Neural progenitor cell (in vitro differentiated cells): Measurements from ENCODE around the gene SMURF1. TPM values are rescaled to one million over a fixed set of nuclear protein-coding genes. Genes with fewer than 3 reads are reported as not detected.

Experiments used
- DNase-seq: peaks from one replicate; pipeline ENCODE4 v3.0.0-alpha.2; 2016; ENCODE audit warnings: low spot score
- H2AFZ ChIP-seq: fragments of 200-600 bp; sonication (generic); replicated peaks from 2 replicates; pipeline ENCODE4 v1.6.1; 2016; ENCODE audit warnings: antibody characterized with exemption
- H3F3A ChIP-seq: fragments of 200-600 bp; sonication (generic); 2 replicates; pipeline ENCODE4 v1.6.1; 2016; ENCODE audit warnings: antibody characterized with exemption, low read depth
- H3K27ac ChIP-seq: fragments of 200-600 bp; sonication (generic); 2 replicates; pipeline ENCODE4 v1.5.1; 2016; ENCODE audit warnings: mild to moderate bottlenecking
- H3K27me3 ChIP-seq: fragments of 200-600 bp; sonication (generic); 2 replicates; pipeline ENCODE4 v1.6.1; 2016; ENCODE audit warnings: mild to moderate bottlenecking, moderate library complexity
- H3K36me3 ChIP-seq: fragments of 200-600 bp; sonication (generic); 2 replicates; pipeline ENCODE4 v1.5.1; 2016
- H3K4me1 ChIP-seq: fragments of 200-600 bp; sonication (generic); 2 replicates; pipeline ENCODE4 v1.6.1; 2016; ENCODE audit warnings: mixed run types
- H3K4me2 ChIP-seq: fragments of 200-600 bp; sonication (generic); 2 replicates; pipeline ENCODE4 v1.6.1; 2016
- H3K4me3 ChIP-seq: fragments of 200-600 bp; sonication (generic); 2 replicates; pipeline ENCODE4 v1.5.1; 2016
- H3K79me2 ChIP-seq: fragments of 200-600 bp; sonication (generic); 2 replicates; pipeline ENCODE4 v1.6.1; 2016; ENCODE audit warnings: low read depth
- H3K9ac ChIP-seq: fragments of 200-600 bp; sonication (generic); 2 replicates; pipeline ENCODE4 v1.6.1; 2016
- H3K9me3 ChIP-seq: fragments of 200-600 bp; sonication (generic); 2 replicates; pipeline ENCODE4 v1.5.1; 2016; ENCODE audit warnings: low read depth
- H4K20me1 ChIP-seq: fragments of 200-600 bp; sonication (generic); 2 replicates; pipeline ENCODE4 v1.6.1; 2016; ENCODE audit warnings: low read depth
- H3K27ac Mint-ChIP-seq: 3 replicates; pipeline ENCODE4 v1.8.0; 2021; ENCODE audit warnings: mixed read lengths
- H3K27me3 Mint-ChIP-seq: 2 replicates; pipeline ENCODE4 v1.8.0; 2022; ENCODE audit warnings: low read depth, mild to moderate bottlenecking, inconsistent platforms, moderate library complexity, mixed read lengths; ENCODE audit not compliant: insufficient read depth
- H3K36me3 Mint-ChIP-seq: 3 replicates; pipeline ENCODE4 v1.8.0; 2021; ENCODE audit warnings: mixed read lengths
- H3K4me1 Mint-ChIP-seq: 3 replicates; pipeline ENCODE4 v1.8.0; 2021; ENCODE audit warnings: mixed read lengths
- H3K4me3 Mint-ChIP-seq: 3 replicates; pipeline ENCODE4 v1.8.0; 2021; ENCODE audit warnings: mild to moderate bottlenecking, moderate library complexity, mixed read lengths
- H3K9me3 Mint-ChIP-seq: 3 replicates; pipeline ENCODE4 v1.8.0; 2020; ENCODE audit warnings: mixed read lengths
- EZH2 ChIP-seq: fragments of 200-600 bp; sonication (generic); IDR thresholded peaks from 2 replicates; pipeline ENCODE4 v1.6.1; 2017; ENCODE audit warnings: antibody characterized with exemption, mild to moderate bottlenecking, moderate library complexity
- EZH2phosphoT487 ChIP-seq: fragments of 200-600 bp; sonication (generic); IDR thresholded peaks from 2 replicates; pipeline ENCODE4 v1.6.1; 2017; ENCODE audit warnings: antibody characterized with exemption
- total RNA-seq: library from RNA; depleted of rRNA; stranded (reverse); fragments of >200 nt; gene quantifications from 2 replicates; pipeline ENCODE4 v1.2.3, GENCODE V29; 2015; ENCODE audit warnings: low replicate concordance
- TF ChIP-seq, protein P1 (sequence below): fragments of 200-600 bp; sonication (generic); IDR thresholded peaks from 2 replicates; pipeline ENCODE4 v1.5.1; 2017; ENCODE audit warnings: antibody characterized with exemption, mild to moderate bottlenecking

Gene SMURF1
- total RNA-seq, 1 donor from 2014 or later, result 31.0 TPM

DNA sequence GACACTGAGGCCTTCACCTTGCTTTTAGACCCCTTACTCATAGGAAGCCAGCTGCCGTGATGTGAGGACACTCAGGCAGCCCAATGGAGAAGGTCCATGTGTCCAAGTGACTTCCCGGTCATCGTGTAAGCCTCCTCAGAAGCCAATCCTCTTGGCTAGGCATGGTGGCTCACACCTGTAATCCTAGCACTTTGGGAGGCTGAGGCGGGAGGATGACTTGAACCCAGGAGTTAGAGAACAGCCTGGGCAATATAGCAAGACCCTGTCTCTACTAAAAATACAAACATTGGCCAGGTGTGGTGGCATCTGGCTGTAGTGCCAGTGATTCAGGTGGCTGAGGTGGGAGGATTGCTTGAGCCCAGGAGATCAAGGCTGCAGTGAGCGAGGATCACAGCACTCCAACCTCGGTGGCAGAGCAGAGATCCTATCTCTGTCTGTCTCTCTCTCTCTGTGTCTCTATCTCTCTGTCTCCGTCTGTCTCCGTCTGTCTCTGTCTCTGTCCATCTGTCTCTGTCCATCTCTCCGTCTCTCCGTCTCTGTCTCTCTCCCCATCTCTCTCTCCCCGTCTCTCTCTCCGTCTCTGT lies 36.3 kb upstream of the SMURF1 start:
- no peak overlapping the region for H3K27ac ChIP-seq
- Mint-ChIP-seq H3K4me1 (no peaks in the 10 kb centered on the region), H3K27me3 (peaks cover 6% of the 10 kb centered on the region), H3K4me3 (no peak overlapping the region), H3K27ac (no peak overlapping the region), H3K9me3 (no peaks in the 10 kb centered on the region), H3K36me3 (no peaks in the 10 kb centered on the region)
- no peaks in the 10 kb centered on the region for H3K4me1 ChIP-seq
- no peak overlapping the region for H3K4me2 ChIP-seq
- H3K27me3 ChIP-seq, result no peaks in the 10 kb centered on the region
- no peak overlapping the region for H2AFZ ChIP-seq
- no peaks in the 10 kb centered on the region for H3K9me3 ChIP-seq
- H3K9ac ChIP-seq, result no peak overlapping the region
- H3K36me3 ChIP-seq, result no peaks in the 10 kb centered on the region
- no peaks in the 10 kb centered on the region for H4K20me1 ChIP-seq
- H3K4me3 ChIP-seq, result no peak overlapping the region
- H3F3A ChIP-seq, result no peaks in the 10 kb centered on the region
- TF ChIP-seq, protein P1, sequence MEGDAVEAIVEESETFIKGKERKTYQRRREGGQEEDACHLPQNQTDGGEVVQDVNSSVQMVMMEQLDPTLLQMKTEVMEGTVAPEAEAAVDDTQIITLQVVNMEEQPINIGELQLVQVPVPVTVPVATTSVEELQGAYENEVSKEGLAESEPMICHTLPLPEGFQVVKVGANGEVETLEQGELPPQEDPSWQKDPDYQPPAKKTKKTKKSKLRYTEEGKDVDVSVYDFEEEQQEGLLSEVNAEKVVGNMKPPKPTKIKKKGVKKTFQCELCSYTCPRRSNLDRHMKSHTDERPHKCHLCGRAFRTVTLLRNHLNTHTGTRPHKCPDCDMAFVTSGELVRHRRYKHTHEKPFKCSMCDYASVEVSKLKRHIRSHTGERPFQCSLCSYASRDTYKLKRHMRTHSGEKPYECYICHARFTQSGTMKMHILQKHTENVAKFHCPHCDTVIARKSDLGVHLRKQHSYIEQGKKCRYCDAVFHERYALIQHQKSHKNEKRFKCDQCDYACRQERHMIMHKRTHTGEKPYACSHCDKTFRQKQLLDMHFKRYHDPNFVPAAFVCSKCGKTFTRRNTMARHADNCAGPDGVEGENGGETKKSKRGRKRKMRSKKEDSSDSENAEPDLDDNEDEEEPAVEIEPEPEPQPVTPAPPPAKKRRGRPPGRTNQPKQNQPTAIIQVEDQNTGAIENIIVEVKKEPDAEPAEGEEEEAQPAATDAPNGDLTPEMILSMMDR, result no peak
- no peak for TF ChIP-seq EZH2
- TF ChIP-seq EZH2phosphoT487, result no peak
- DNase-seq, result no peak
- no peaks in the 10 kb centered on the region for H3K79me2 ChIP-seq

DNA sequence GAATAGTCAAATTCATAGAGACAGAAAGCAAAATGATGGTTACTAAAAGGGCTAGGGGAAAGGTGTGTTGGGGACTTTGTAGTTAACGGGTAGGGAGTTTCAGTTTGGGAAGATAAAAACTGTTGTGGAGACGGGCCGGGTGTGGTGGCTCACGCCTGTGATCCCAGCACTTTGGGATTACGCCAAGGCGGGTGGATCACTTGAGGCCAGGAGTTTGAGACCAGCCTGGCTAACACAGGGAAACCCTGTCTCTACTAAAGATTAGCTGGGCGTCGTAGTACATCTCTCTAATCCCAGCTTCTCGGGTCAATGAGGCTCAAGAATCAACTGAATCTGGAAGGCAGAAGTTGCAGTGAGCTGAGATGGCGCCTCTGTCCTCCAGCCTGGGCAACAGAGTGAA lies 33.3 kb upstream of the SMURF1 start:
- Histone ChIP-seq H3K36me3 (no peaks in the 10 kb centered on the region), H3K4me1 (no peaks in the 10 kb centered on the region), H3K27ac (no peak overlapping the region), H3F3A (no peaks in the 10 kb centered on the region), H2AFZ (no peak overlapping the region), H3K79me2 (no peaks in the 10 kb centered on the region), H3K27me3 (no peaks in the 10 kb centered on the region), H3K4me3 (no peak overlapping the region), H3K4me2 (no peak overlapping the region), H3K9me3 (no peaks in the 10 kb centered on the region), H4K20me1 (no peaks in the 10 kb centered on the region), H3K9ac (no peak overlapping the region)
- H3K27me3 Mint-ChIP-seq, result peaks cover 6% of the 10 kb centered on the region
- TF ChIP-seq, protein P1, result no peak
- H3K27ac Mint-ChIP-seq, result no peak overlapping the region
- no peak for DNase-seq
- H3K36me3 Mint-ChIP-seq, result no peaks in the 10 kb centered on the region
- H3K4me3 Mint-ChIP-seq, result no peak overlapping the region
- no peaks in the 10 kb centered on the region for H3K4me1 Mint-ChIP-seq
- H3K9me3 Mint-ChIP-seq, result no peaks in the 10 kb centered on the region

DNA sequence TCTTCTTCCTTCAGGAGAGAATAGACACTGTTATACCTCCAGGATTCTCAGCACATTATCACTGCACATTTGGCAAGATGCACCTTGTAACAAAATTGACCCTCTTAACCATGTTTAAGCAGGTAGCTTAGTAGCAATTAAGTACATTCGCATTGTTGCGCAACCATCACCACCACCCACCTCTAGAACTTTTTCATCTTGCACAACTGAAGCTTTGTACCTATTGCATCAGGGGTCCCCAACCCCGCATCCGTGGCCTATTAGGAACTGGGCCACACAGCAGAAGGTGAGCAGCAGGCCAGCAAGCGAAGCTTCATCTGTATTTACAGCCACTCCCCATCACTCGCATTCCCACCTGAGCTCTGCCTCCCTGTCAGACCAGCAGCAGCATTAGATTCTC lies 29.9 kb upstream of the SMURF1 start:
- peak overlapping the region; percentile 22 for H2AFZ ChIP-seq
- peaks cover 5% of the 10 kb centered on the region for H3K27me3 Mint-ChIP-seq
- no peaks in the 10 kb centered on the region for H3F3A ChIP-seq
- no peaks in the 10 kb centered on the region for H3K9me3 ChIP-seq
- no peaks in the 10 kb centered on the region for H3K27me3 ChIP-seq
- no peaks in the 10 kb centered on the region for H3K4me1 Mint-ChIP-seq
- no peak overlapping the region for H3K9ac ChIP-seq
- no peaks in the 10 kb centered on the region for H3K4me1 ChIP-seq
- H3K36me3 ChIP-seq, result no peaks in the 10 kb centered on the region
- no peak overlapping the region for H3K4me2 ChIP-seq
- H3K9me3 Mint-ChIP-seq, result no peaks in the 10 kb centered on the region
- no peak overlapping the region for H3K4me3 ChIP-seq
- H3K27ac ChIP-seq, result no peak overlapping the region
- H3K4me3 Mint-ChIP-seq, result no peak overlapping the region
- no peaks in the 10 kb centered on the region for H4K20me1 ChIP-seq
- H3K36me3 Mint-ChIP-seq, result no peaks in the 10 kb centered on the region
- no peak for TF ChIP-seq EZH2phosphoT487
- TF ChIP-seq EZH2, result no peak
- TF ChIP-seq, protein P1, result no peak
- no peak overlapping the region for H3K27ac Mint-ChIP-seq
- no peak for DNase-seq
- no peaks in the 10 kb centered on the region for H3K79me2 ChIP-seq
